Ovary (tissue), 3 donors: ENCODE measurements around the gene CD52.

Experiments
- CTCF ChIP-seq, 3 donors: fragments of 450-650 bp in 2 of 3; fragments of 200-600 bp in 1 of 3; IDR thresholded peaks; one replicate each; pipeline versions ENCODE4 v1.5.1 to v1.8.0; 2016 to 2022; ENCODE audit warnings: antibody characterized with exemption in 3 of 3, mild to moderate bottlenecking in 1 of 3
- POLR2A ChIP-seq: fragments of 450-650 bp; IDR thresholded peaks from one replicate; pipeline ENCODE4 v1.6.1; 2017; ENCODE audit warnings: antibody characterized with exemption, mild to moderate bottlenecking, moderate library complexity
- donor health status: DM: no; HTN: no; CAD: no.

- TF ChIP-seq POLR2A (no peak), CTCF (IDR thresholded peaks at IDR 0.05) (no peak)
Observed at GRCh38 chr1:26322042-26322331, 4.2 kb downstream of the CD52 start.
